ENCODE results near the gene FBXL7. TPM values are rescaled to one million over a fixed set of nuclear protein-coding genes. Genes with fewer than 3 reads are reported as not detected.

FBXL7 gene
- total RNA-seq, 1 donor from 2014 or later: 4.4 TPM

- DNase-seq (ENCODE audit: low read depth): no peak
- Histone ChIP-seq H3K4me3 (ENCODE audit: low read depth, low read length) (no peak overlapping the region), H3K27me3 (ENCODE audit: control insufficient read depth, insufficient read depth, low read length) (no peaks in the 10 kb centered on the region), H3K36me3 (ENCODE audit: control insufficient read depth, insufficient read depth, low read length) (no peaks in the 10 kb centered on the region)
- TF ChIP-seq CTCF (IDR thresholded peaks at IDR 0.05; ENCODE audit: insufficient read depth, low read length, poor library complexity, severe bottlenecking): no peak
These were observed 45.1 kb downstream of the FBXL7 start for GRCh38 chr5:15545082-15545481.

GRCh38 chr5:15547261-15547839 lies 47.4 kb downstream of the FBXL7 start:
- Histone ChIP-seq H3K36me3 (ENCODE audit: control insufficient read depth, insufficient read depth, low read length) (no peaks in the 10 kb centered on the region), H3K27me3 (ENCODE audit: control insufficient read depth, insufficient read depth, low read length) (no peaks in the 10 kb centered on the region), H3K4me3 (ENCODE audit: low read depth, low read length) (no peak overlapping the region)
- TF ChIP-seq CTCF (IDR thresholded peaks at IDR 0.05; ENCODE audit: insufficient read depth, low read length, poor library complexity, severe bottlenecking): no peak
- no peak for DNase-seq (ENCODE audit: low read depth)

GRCh38 chr5:15549961-15550360 lies 50.0 kb downstream of the FBXL7 start:
- no peaks in the 10 kb centered on the region for H3K36me3 ChIP-seq (ENCODE audit: control insufficient read depth, insufficient read depth, low read length)
- no peak for DNase-seq (ENCODE audit: low read depth)
- H3K27me3 ChIP-seq (ENCODE audit: control insufficient read depth, insufficient read depth, low read length): no peaks in the 10 kb centered on the region
- no peak overlapping the region for H3K4me3 ChIP-seq (ENCODE audit: low read depth, low read length)
- TF ChIP-seq CTCF (IDR thresholded peaks at IDR 0.05; ENCODE audit: insufficient read depth, low read length, poor library complexity, severe bottlenecking): no peak

DNA sequence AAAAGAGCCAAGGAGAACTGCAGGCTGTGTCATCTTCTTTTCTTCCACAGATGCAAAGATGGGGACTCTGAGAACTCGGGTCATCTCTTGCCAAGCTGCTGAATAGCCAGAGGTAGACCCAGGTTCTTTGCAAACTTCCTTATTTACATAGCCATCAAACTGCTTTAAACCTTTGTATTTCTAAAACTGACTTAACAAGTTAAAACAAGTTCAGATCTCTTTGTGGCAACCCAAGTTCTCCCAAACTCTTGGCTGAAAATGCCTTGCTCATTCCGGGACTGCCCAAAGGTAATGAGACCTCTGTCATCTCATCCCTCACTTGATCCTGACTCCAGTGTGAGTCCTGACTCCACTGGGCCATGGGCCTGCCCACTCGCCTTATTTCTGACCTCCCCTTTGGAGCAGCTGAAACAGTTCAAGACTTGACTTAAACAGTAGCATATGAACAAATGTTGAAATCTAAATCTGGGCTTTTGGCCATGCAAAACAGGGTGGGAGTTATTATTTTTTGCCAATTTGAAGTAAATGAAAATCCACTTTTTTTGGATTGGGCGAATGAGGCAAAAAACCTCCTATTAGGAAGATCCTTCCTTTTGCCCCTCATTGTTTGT lies 50.6 kb downstream of the FBXL7 start:
- TF ChIP-seq CTCF (IDR thresholded peaks at IDR 0.05; ENCODE audit: insufficient read depth, low read length, poor library complexity, severe bottlenecking): no peak
- Histone ChIP-seq H3K36me3 (ENCODE audit: control insufficient read depth, insufficient read depth, low read length) (no peaks in the 10 kb centered on the region), H3K4me3 (ENCODE audit: low read depth, low read length) (no peak overlapping the region), H3K27me3 (ENCODE audit: control insufficient read depth, insufficient read depth, low read length) (no peaks in the 10 kb centered on the region)
- no peak for DNase-seq (ENCODE audit: low read depth)

DNA sequence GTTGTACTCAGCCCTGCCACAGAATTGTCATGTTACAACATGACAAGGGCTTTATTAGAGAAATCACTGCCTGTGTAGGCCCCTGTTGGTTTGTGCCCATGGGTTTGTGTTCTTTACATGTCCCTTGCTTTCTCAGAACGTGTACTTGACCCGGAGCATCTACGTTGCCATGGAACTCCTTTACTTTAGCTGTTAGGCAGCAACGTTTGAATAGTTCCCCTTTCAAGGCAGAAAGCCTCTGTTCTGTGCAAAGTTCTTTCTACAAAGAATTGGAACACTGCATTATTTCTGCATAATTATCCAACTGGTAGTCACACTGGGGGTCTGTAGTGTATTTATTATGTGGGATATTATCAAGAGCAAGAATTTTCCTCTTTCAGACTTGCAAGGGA lies 51.1 kb downstream of the FBXL7 start:
- H3K4me3 ChIP-seq (ENCODE audit: low read depth, low read length): no peak overlapping the region
- H3K36me3 ChIP-seq (ENCODE audit: control insufficient read depth, insufficient read depth, low read length): no peaks in the 10 kb centered on the region
- no peaks in the 10 kb centered on the region for H3K27me3 ChIP-seq (ENCODE audit: control insufficient read depth, insufficient read depth, low read length)
- TF ChIP-seq CTCF (IDR thresholded peaks at IDR 0.05; ENCODE audit: insufficient read depth, low read length, poor library complexity, severe bottlenecking): no peak
- DNase-seq (ENCODE audit: low read depth): no peak

- no peak for TF ChIP-seq CTCF (IDR thresholded peaks at IDR 0.05; ENCODE audit: insufficient read depth, low read length, poor library complexity, severe bottlenecking)
- no peaks in the 10 kb centered on the region for H3K27me3 ChIP-seq (ENCODE audit: control insufficient read depth, insufficient read depth, low read length)
- H3K4me3 ChIP-seq (ENCODE audit: low read depth, low read length): no peak overlapping the region
- no peak for DNase-seq (ENCODE audit: low read depth)
- H3K36me3 ChIP-seq (ENCODE audit: control insufficient read depth, insufficient read depth, low read length): no peaks in the 10 kb centered on the region
These were observed 54.6 kb downstream of the FBXL7 start for GRCh38 chr5:15554542-15554941.

Data from kidney epithelial cell (primary cell).